ENCODE data around the gene MCM3. TPM values are rescaled to one million over a fixed set of nuclear protein-coding genes. Genes with fewer than 3 reads are reported as not detected.

MCM3 gene
- total RNA-seq, 2 donors from 2014 or later, result 33.6 to 51.1 TPM

DNA sequence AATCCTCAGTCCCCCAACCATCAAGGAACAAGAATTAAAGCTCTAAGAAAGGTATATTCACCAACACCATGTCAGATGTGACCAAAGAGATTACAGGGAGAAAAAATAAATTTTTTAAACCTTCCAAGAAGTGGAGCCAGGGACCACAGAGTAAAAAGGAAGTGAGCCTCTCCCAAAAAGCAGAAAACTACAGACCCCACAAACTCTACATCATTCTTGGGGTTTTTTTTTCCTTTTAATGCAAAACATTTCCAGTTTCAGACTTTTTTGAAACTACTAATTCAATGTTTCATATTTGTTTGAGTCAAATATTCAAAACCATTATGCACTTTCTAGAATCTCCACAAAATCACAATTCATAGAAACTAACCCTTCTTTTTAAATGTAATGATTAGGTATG, 33.4 kb downstream of the MCM3 start:
- Histone ChIP-seq H3K27me3 (replicated peaks; ENCODE audit: insufficient read depth) (no peaks in the 10 kb centered on the region), H3K9me3 (no peaks in the 10 kb centered on the region), H3K27ac (no peak overlapping the region), H3K36me3 (no peaks in the 10 kb centered on the region), H3K4me3 (no peak overlapping the region), H3K4me1 (replicated peaks) (no peaks in the 10 kb centered on the region)
- intact Hi-C loops (cut with DNase I), result no loop called here
- TF ChIP-seq, protein P1, sequence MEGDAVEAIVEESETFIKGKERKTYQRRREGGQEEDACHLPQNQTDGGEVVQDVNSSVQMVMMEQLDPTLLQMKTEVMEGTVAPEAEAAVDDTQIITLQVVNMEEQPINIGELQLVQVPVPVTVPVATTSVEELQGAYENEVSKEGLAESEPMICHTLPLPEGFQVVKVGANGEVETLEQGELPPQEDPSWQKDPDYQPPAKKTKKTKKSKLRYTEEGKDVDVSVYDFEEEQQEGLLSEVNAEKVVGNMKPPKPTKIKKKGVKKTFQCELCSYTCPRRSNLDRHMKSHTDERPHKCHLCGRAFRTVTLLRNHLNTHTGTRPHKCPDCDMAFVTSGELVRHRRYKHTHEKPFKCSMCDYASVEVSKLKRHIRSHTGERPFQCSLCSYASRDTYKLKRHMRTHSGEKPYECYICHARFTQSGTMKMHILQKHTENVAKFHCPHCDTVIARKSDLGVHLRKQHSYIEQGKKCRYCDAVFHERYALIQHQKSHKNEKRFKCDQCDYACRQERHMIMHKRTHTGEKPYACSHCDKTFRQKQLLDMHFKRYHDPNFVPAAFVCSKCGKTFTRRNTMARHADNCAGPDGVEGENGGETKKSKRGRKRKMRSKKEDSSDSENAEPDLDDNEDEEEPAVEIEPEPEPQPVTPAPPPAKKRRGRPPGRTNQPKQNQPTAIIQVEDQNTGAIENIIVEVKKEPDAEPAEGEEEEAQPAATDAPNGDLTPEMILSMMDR (IDR thresholded peaks at IDR 0.05), result no peak
- TF ChIP-seq POLR2A (IDR thresholded peaks at IDR 0.05), result no peak
- no peak for TF ChIP-seq POLR2AphosphoS5 (IDR thresholded peaks at IDR 0.05)
- DNase-seq (ENCODE audit: low spot score), result no peak

DNA sequence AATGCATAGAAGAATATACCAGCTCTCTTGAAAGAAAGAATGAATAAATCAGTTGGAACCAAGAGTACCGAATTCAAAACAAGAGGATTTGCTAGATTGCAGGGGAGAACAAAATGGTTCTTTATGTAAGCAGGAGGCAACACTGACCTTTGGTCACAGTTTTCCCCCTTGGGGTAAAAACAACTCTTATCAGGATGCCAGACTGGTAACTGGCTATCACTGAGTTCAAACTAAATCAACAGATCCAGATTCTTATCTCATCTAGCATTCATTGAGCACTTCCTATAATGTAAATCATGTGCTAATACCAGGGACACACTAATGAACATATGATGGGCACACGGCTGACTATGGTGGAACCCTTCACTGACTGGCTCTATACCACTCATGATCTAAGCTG, 35.5 kb downstream of the MCM3 start:
- Histone ChIP-seq H3K27me3 (replicated peaks; ENCODE audit: insufficient read depth) (no peaks in the 10 kb centered on the region), H3K36me3 (no peaks in the 10 kb centered on the region), H3K27ac (no peak overlapping the region), H3K4me1 (replicated peaks) (no peaks in the 10 kb centered on the region), H3K4me3 (no peak overlapping the region), H3K9me3 (no peaks in the 10 kb centered on the region)
- DNase-seq (ENCODE audit: low spot score), result no peak
- intact Hi-C loops (cut with DNase I), result no loop called here
- 77% methylated on average over 2 of the region's 2 CpGs for WGBS
- no peak for TF ChIP-seq POLR2A (IDR thresholded peaks at IDR 0.05)
- TF ChIP-seq, protein P1 (IDR thresholded peaks at IDR 0.05), result no peak
- TF ChIP-seq POLR2AphosphoS5 (IDR thresholded peaks at IDR 0.05), result no peak

GRCh38 chr6:52245425-52245824, 39.1 kb downstream of the MCM3 start:
- DNase-seq (ENCODE audit: low spot score), result no peak
- intact Hi-C loops (cut with DNase I), result no loop called here
- Histone ChIP-seq H3K27ac (no peak overlapping the region), H3K36me3 (no peaks in the 10 kb centered on the region), H3K9me3 (no peaks in the 10 kb centered on the region), H3K4me3 (no peak overlapping the region), H3K4me1 (replicated peaks) (no peaks in the 10 kb centered on the region), H3K27me3 (replicated peaks; ENCODE audit: insufficient read depth) (no peaks in the 10 kb centered on the region)
- TF ChIP-seq, protein P1 (IDR thresholded peaks at IDR 0.05), result no peak
- TF ChIP-seq POLR2A (IDR thresholded peaks at IDR 0.05) (no peak), POLR2AphosphoS5 (IDR thresholded peaks at IDR 0.05) (no peak)
- WGBS, result 65% methylated on average over 1 of the region's 1 CpG

DNA sequence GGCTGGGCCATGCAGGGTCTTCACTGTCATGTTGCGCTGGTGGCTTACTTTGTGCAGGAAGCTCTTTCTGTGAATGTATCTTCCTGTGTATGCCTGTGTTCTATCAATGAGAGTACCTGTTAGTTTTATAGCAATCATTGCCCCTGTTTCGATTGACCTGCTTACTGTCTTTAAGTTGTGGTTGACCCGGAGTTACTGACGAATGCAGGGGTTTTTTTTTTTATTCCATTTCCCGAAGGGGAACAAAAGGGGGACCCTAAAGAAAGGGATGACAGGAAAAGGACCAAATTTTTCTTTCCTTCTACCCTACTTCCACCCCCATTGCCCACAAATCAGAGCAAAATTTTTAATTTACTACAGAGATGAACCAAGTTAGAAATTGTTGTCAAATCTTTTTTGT, 40.1 kb downstream of the MCM3 start, which contains the start of gene IL17F:
IL17F (minus strand) TSS at position 101 of the 400 bp plus-strand sequence; CDS start at position 30, 71 bp downstream.
- Histone ChIP-seq H3K36me3 (no peaks in the 10 kb centered on the region), H3K27ac (no peak within 1 kb of the TSS), H3K4me3 (no peak within 1 kb of the TSS), H3K27me3 (replicated peaks; ENCODE audit: insufficient read depth) (no peaks in the 10 kb centered on the region), H3K9me3 (no peaks in the 10 kb centered on the region), H3K4me1 (replicated peaks) (no peaks in the 10 kb centered on the region)
- intact Hi-C loops (cut with DNase I), result no loop called here
- no peak for DNase-seq (ENCODE audit: low spot score)
- 88% methylated on average over 5 of the region's 5 CpGs for WGBS
- TF ChIP-seq, protein P1 (IDR thresholded peaks at IDR 0.05), result no peak
- TF ChIP-seq POLR2AphosphoS5 (IDR thresholded peaks at IDR 0.05) (no peak), POLR2A (IDR thresholded peaks at IDR 0.05) (no peak)

DNA sequence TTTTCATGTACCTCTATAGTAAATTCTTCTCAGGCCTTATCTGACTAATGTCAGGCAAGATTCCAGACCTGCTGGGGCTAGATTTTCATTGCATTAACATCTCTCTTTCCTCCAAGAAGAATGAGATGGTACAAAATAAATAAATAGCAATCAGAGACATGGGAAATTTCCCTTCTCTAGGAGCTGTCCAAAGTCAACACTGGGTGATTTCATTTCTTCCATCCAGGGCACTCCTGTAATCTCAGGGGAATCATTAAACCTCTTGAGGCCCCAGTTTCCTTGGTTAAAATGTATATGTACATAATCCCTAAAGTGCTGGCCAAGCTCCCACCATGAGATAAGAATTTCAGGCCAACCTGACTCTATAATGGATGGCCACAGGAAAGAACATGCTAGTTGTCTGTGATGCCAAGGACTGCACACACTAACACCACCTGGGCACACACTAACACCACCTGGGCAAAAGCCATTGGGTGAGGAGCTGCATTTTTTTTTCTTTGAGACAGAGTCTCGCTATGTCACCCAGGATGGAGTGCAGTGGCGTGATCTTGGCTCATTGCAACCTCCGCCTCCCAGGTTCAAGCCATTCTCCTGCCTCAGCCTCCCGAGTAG, 41.2 kb downstream of the MCM3 start:
- WGBS, result 86% methylated on average over 4 of the region's 4 CpGs
- no peak for TF ChIP-seq POLR2A (IDR thresholded peaks at IDR 0.05)
- TF ChIP-seq, protein P1 (IDR thresholded peaks at IDR 0.05), result no peak
- no peak for TF ChIP-seq POLR2AphosphoS5 (IDR thresholded peaks at IDR 0.05)

More for the DNA sequence above, 41.2 kb downstream of the MCM3 start:
- no peaks in the 10 kb centered on the region for H3K27me3 ChIP-seq (replicated peaks; ENCODE audit: insufficient read depth)
- no peaks in the 10 kb centered on the region for H3K9me3 ChIP-seq
- H3K36me3 ChIP-seq, result no peaks in the 10 kb centered on the region
- no peak overlapping the region for H3K4me3 ChIP-seq
- intact Hi-C loops (cut with DNase I), result no loop called here
- H3K27ac ChIP-seq, result no peak overlapping the region
- H3K4me1 ChIP-seq (replicated peaks), result no peaks in the 10 kb centered on the region
- DNase-seq (ENCODE audit: low spot score), result no peak
